Transverse colon (tissue), 4 donors: ENCODE data around the gene LZIC. TPM values are rescaled to one million over a fixed set of nuclear protein-coding genes. Genes with fewer than 3 reads are reported as not detected.

Source experiments
- DNase-seq: peaks from one replicate; pipeline ENCODE4 v3.0.0-alpha.2; 2019
- H3K27ac ChIP-seq, 4 donors: fragments of 200-600 bp; sonication (generic); 2 replicates each; pipeline ENCODE4 v1.5.1; 2016 to 2018; ENCODE audit warnings: inconsistent platforms in 4 of 4
- H3K27me3 ChIP-seq: fragments of 200-600 bp; sonication (generic); 2 replicates; pipeline ENCODE4 v1.5.1; 2017; ENCODE audit warnings: inconsistent platforms
- H3K36me3 ChIP-seq, 4 donors: fragments of 200-600 bp; sonication (generic); 2 replicates each; pipeline ENCODE4 v1.5.1; 2017 to 2019; ENCODE audit warnings: inconsistent platforms in 4 of 4
- H3K4me1 ChIP-seq, 4 donors: fragments of 200-600 bp; sonication (generic); 2 replicates each; pipeline ENCODE4 v1.5.1; 2017 to 2020; ENCODE audit warnings: inconsistent platforms in 4 of 4
- H3K4me3 ChIP-seq, 4 donors: fragments of 200-600 bp; sonication (generic); 1 replicate in 1 of 4; 2 replicates in 3 of 4; pipeline versions ENCODE4 v1.5.1 to v1.6.1; 2017 to 2019; ENCODE audit warnings: inconsistent platforms in 4 of 4
- H3K9me3 ChIP-seq, 2 donors: fragments of 200-600 bp; sonication (generic); 2 replicates each; pipeline ENCODE4 v1.5.1; 2017 to 2019; ENCODE audit warnings: inconsistent platforms in 2 of 2
- CTCF ChIP-seq, 5 experiments: fragments of 200-600 bp in 3 of 5; fragments of 450-650 bp in 2 of 5; sonication (generic) in 3 of 5; IDR thresholded peaks; 1 replicate in 2 of 5; 2 replicates in 3 of 5; pipeline ENCODE4 v1.5.1; 2016 to 2017; ENCODE audit warnings: antibody characterized with exemption in 5 of 5, inconsistent platforms in 3 of 5, mild to moderate bottlenecking in 2 of 5, moderate library complexity in 1 of 5
- EP300 ChIP-seq: sonication (generic); formaldehyde crosslinking; IDR thresholded peaks from one replicate; pipeline ENCODE4 v1.6.1; 2017; ENCODE audit warnings: antibody characterized with exemption, low read depth
- POLR2A ChIP-seq: fragments of 450-650 bp; IDR thresholded peaks from one replicate; pipeline ENCODE4 v1.6.1; 2016; ENCODE audit warnings: antibody characterized with exemption, mild to moderate bottlenecking, moderate library complexity
- POLR2AphosphoS5 ChIP-seq, 3 donors: sonication (generic); formaldehyde crosslinking; IDR thresholded peaks; one replicate each; pipeline ENCODE4 v1.6.1; 2016; ENCODE audit warnings: antibody characterized with exemption in 3 of 3
- WGBS, 2 donors: methylation state at CpG; one replicate each; pipeline ENCODE4 v1.1.5; 2018; ENCODE audit warnings: low coverage in 1 of 2; 5-methylcytosine and 5-hydroxymethylcytosine counted together
- in situ Hi-C, 4 donors: fragments of 200-750 bp; cut with MboI; loops; one replicate each; pipeline versions ENCODE4 v1.15.0 to v1.15.1; 2017; ENCODE audit warnings: low sequenced_read_pairs in 3 of 4, low pct_ligation_motif_present in 1 of 4, low pct_unique_long_range_greater_than_20kb in 1 of 4
- intact Hi-C: fragments of 100-400 bp; cut with DNase I; formaldehyde crosslinking; loops from one replicate; pipeline ENCODE4 v1.15.1; 2023; ENCODE audit warnings: low total_unique reads
- total RNA-seq, 4 donors: library from RNA; depleted of rRNA; stranded (reverse); fragments of >200 nt; gene quantifications; one replicate each; pipeline ENCODE4 v1.1.0, GENCODE V29; 2016

LZIC gene
- total RNA-seq, 4 donors from 2014 or later, result 10.7 to 41.0 (median 26.6) TPM

GRCh38 chr1:9910076-9910422 lies 33.1 kb downstream of the LZIC start, which contains the start of gene CTNNBIP1:
CTNNBIP1 (minus strand) TSS chr1:9910269; CDS start chr1:9872064, 38,205 bp downstream.
- 0% methylated on average over 4 of the region's 55 CpGs; no CpG with 5 or more reads in 1 of the 2 donors for WGBS, 2 donors

GRCh38 chr1:9909234-9910046 lies 33.8 kb downstream of the LZIC start:
- in situ Hi-C loops, result no loop called here
- H3K36me3 ChIP-seq, result no peaks in the 10 kb centered on the region
- peak overlapping the region; percentile 72 to 92 (median 80) for H3K4me3 ChIP-seq
- TF ChIP-seq POLR2AphosphoS5 (IDR thresholded peaks at IDR 0.05) (no peak), EP300 (no peak)
- H3K4me1 ChIP-seq, result peaks cover 6 to 32% (median 26%) of the 10 kb centered on the region in 4 donors
- H3K27ac ChIP-seq, result peak overlapping the region; percentile 73 to 85 (median 82)
- intact Hi-C loops, result no loop called here
- WGBS, 2 donors, result 2 to 3% methylated on average over 15 to 36 of the region's 47 CpGs
- peak; percentile 34 for DNase-seq
- H3K9me3 ChIP-seq, result no peaks in the 10 kb centered on the region
- no peaks in the 10 kb centered on the region for H3K27me3 ChIP-seq

More at GRCh38 chr1:9910076-9910422, 33.1 kb downstream of the LZIC start, which contains the start of gene CTNNBIP1:
- no peak for DNase-seq
- TF ChIP-seq POLR2AphosphoS5 (IDR thresholded peaks at IDR 0.05) (peak; percentile 60 to 78 (median 71)), CTCF (IDR thresholded peaks at IDR 0.05) (no peak)
- H3K36me3 ChIP-seq, result no peaks in the 10 kb centered on the region
- peak within 1 kb of the TSS; percentile 93 to 97 (median 94) for H3K27ac ChIP-seq
- in situ Hi-C loops (no loop called here), intact Hi-C loops (no loop called here)
- peak within 1 kb of the TSS; percentile 72 to 92 (median 80) for H3K4me3 ChIP-seq
- H3K9me3 ChIP-seq, result no peaks in the 10 kb centered on the region
- peaks cover 6 to 32% (median 26%) of the 10 kb centered on the region in 4 donors for H3K4me1 ChIP-seq
- no peaks in the 10 kb centered on the region for H3K27me3 ChIP-seq

- TF ChIP-seq POLR2AphosphoS5 (IDR thresholded peaks at IDR 0.05) (no peak), EP300 (no peak), POLR2A (no peak), CTCF (IDR thresholded peaks at IDR 0.05) (no peak)
- DNase-seq, result no peak
- no peaks in the 10 kb centered on the region for H3K9me3 ChIP-seq
- H3K27me3 ChIP-seq, result no peaks in the 10 kb centered on the region
- peaks cover 6 to 32% (median 26%) of the 10 kb centered on the region in 4 donors for H3K4me1 ChIP-seq
- H3K36me3 ChIP-seq, result no peaks in the 10 kb centered on the region
- H3K4me3 ChIP-seq, result peak overlapping the region in 3 of 4 donors; percentile 72 to 92 (median 72)
- intact Hi-C loops, result no loop called here
- WGBS, 2 donors, result 59% methylated on average over 4 of the region's 4 CpGs; no CpG with 5 or more reads in 1 of the 2 donors
- H3K27ac ChIP-seq, result peak overlapping the region in 3 of 4 donors; percentile 81 to 85 (median 83)
- in situ Hi-C loops, result no loop called here
Measured at GRCh38 chr1:9908871-9909233, 34.3 kb downstream of the LZIC start.

- no peak overlapping the region for H3K4me3 ChIP-seq
- peak overlapping the region in 1 of 4 donors; percentile 10 for H3K27ac ChIP-seq
- H3K9me3 ChIP-seq, result no peaks in the 10 kb centered on the region
- in situ Hi-C loops (no loop called here), intact Hi-C loops (no loop called here)
- peaks cover 6 to 29% (median 25%) of the 10 kb centered on the region in 4 donors for H3K4me1 ChIP-seq
- no peak for DNase-seq
- WGBS, 2 donors, result 63 to 69% methylated on average over 5 of the region's 5 CpGs
- H3K27me3 ChIP-seq, result no peaks in the 10 kb centered on the region
- no peaks in the 10 kb centered on the region for H3K36me3 ChIP-seq
- TF ChIP-seq POLR2AphosphoS5 (IDR thresholded peaks at IDR 0.05), result no peak
- TF ChIP-seq POLR2A, result no peak
- TF ChIP-seq CTCF (IDR thresholded peaks at IDR 0.05), result no peak
- no peak for TF ChIP-seq EP300
Measured at GRCh38 chr1:9907441-9907840, 35.8 kb downstream of the LZIC start.
